Mesothelial cell of epicardium (in vitro differentiated cells): ENCODE results near the gene SVEP1. TPM values are rescaled to one million over a fixed set of nuclear protein-coding genes. Genes with fewer than 3 reads are reported as not detected.
"Not testable (repeated sequence)": the region's sequence is repeated elsewhere in the genome, so short reads cannot be mapped to it uniquely, and the experiment has no call there.

Source experiments
- DNase-seq, 2 experiments: peaks; one replicate each; pipeline ENCODE4 v3.0.0; 2021; ENCODE audit warnings: low spot score in 2 of 2; ENCODE audit not compliant: unreplicated experiment in 2 of 2
- H3K27ac Mint-ChIP-seq: 2 replicates; pipeline ENCODE4 v1.8.0; 2021; ENCODE audit warnings: mixed read lengths
- H3K27me3 Mint-ChIP-seq: 2 replicates; pipeline ENCODE4 v1.8.0; 2021; ENCODE audit warnings: low read depth, mixed read lengths
- H3K36me3 Mint-ChIP-seq: 2 replicates; pipeline ENCODE4 v1.8.0; 2021; ENCODE audit warnings: mixed read lengths
- H3K4me1 Mint-ChIP-seq: 2 replicates; pipeline ENCODE4 v1.8.0; 2021; ENCODE audit warnings: mixed read lengths
- H3K4me3 Mint-ChIP-seq: 2 replicates; pipeline ENCODE4 v1.8.0; 2021; ENCODE audit warnings: mild to moderate bottlenecking, moderate library complexity, mixed read lengths
- H3K9me3 Mint-ChIP-seq: 2 replicates; pipeline ENCODE4 v1.8.0; 2021; ENCODE audit warnings: mixed read lengths
- CTCF ChIP-seq: fragments of 200-600 bp; sonication (generic); IDR thresholded peaks from one replicate; pipeline ENCODE4 v1.5.0; 2021; ENCODE audit warnings: antibody characterized with exemption; ENCODE audit not compliant: unreplicated experiment
- total RNA-seq: library from RNA; stranded (reverse); gene quantifications from 3 replicates; pipeline ENCODE4 v1.2.1, GENCODE V29; 2021

The SVEP1 gene
- total RNA-seq, 1 donor from 2014 or later, result 47.2 TPM

DNA sequence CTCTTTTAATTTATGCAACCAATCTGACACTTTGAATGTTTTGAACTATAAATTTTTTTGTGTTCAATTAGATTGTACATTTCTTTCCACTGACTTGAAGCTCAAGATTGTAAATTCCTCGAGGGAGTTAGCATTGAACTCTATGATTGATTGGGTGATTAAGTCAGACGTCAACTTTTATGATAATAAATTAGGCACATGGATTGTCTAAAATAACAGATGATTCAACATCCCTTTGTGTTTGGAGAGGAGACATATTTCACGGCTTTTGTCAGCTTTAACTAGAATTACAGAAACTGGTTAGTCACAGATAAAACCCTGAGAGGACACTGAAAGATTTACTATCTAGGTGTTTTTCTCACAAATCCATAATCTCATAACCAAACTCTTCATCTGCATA lies 209.2 kb downstream of the SVEP1 start:
- H3K4me3 Mint-ChIP-seq, result no peak overlapping the region
- no peak for TF ChIP-seq CTCF
- no peaks in the 10 kb centered on the region for H3K27me3 Mint-ChIP-seq
- no peaks in the 10 kb centered on the region for H3K9me3 Mint-ChIP-seq
- no peaks in the 10 kb centered on the region for H3K4me1 Mint-ChIP-seq
- peaks cover 19% of the 10 kb centered on the region for H3K36me3 Mint-ChIP-seq
- no peak overlapping the region for H3K27ac Mint-ChIP-seq
- DNase-seq, result no peak

GRCh38 chr9:110364451-110364850 lies 215.1 kb downstream of the SVEP1 start:
- no peak overlapping the region for H3K4me3 Mint-ChIP-seq
- DNase-seq, result no peak
- no peak for TF ChIP-seq CTCF
- no peaks in the 10 kb centered on the region for H3K27me3 Mint-ChIP-seq
- H3K9me3 Mint-ChIP-seq, result peaks cover 5% of the 10 kb centered on the region
- H3K36me3 Mint-ChIP-seq, result peaks cover 21% of the 10 kb centered on the region
- H3K4me1 Mint-ChIP-seq, result no peaks in the 10 kb centered on the region
- H3K27ac Mint-ChIP-seq, result no peak overlapping the region

DNA sequence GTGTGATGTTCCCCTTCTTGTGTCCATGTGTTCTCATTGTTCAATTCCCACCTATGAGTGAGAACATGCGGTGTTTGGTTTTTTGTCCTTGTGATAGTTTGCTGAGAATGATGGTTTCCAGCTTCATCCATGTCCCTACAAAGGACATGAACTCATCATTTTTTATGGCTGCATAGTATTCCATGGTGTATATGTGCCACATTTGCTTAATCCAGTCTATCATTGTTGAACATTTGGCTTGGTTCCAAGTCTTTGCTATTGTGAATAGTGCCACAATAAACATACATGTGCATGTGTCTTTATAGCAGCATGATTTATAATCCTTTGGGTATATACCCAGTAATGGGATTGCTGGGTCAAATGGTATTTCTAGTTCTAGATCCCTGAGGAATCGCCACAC lies 220.5 kb downstream of the SVEP1 start:
- H3K27me3 Mint-ChIP-seq, H3K4me3 Mint-ChIP-seq, H3K36me3 Mint-ChIP-seq, H3K4me1 Mint-ChIP-seq, H3K9me3 Mint-ChIP-seq, H3K27ac Mint-ChIP-seq, DNase-seq: not testable (repeated sequence)

GRCh38 chr9:110357505-110357904 lies 222.0 kb downstream of the SVEP1 start:
- TF ChIP-seq CTCF, result no peak
- Mint-ChIP-seq H3K4me1 (peaks cover 3% of the 10 kb centered on the region), H3K27me3 (no peaks in the 10 kb centered on the region), H3K27ac (no peak overlapping the region), H3K4me3 (no peak overlapping the region), H3K36me3 (no peaks in the 10 kb centered on the region), H3K9me3 (peaks cover 7% of the 10 kb centered on the region)
- DNase-seq, result no peak

GRCh38 chr9:110356639-110357395 lies 222.7 kb downstream of the SVEP1 start:
- DNase-seq, result no peak
- TF ChIP-seq CTCF, result no peak
- Mint-ChIP-seq H3K9me3 (peaks cover 7% of the 10 kb centered on the region), H3K27me3 (no peaks in the 10 kb centered on the region), H3K4me3 (no peak overlapping the region), H3K4me1 (peaks cover 3% of the 10 kb centered on the region), H3K27ac (no peak overlapping the region), H3K36me3 (no peaks in the 10 kb centered on the region)

DNA sequence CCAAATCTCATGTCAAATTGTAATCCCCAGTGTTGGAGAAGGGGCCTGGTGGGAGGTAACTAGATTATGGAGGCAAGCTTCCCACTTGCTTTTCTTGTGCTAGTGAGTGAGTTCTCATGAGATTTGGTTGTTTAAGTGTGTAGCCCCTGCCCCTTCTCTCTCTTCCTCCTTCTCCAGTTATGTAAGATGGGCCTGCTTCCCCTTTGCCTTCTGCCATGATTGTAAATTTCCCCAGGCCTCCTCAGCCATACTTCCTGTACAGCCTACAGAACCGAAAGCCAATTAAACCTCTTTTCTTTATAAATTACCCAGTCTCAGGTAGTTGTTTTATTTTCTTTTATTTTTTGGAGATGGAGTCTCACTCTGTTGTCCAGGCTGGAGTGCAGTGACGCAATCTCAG lies 223.6 kb downstream of the SVEP1 start:
- TF ChIP-seq CTCF, result no peak
- H3K4me3 Mint-ChIP-seq, result no peak overlapping the region

More for the DNA sequence above, 223.6 kb downstream of the SVEP1 start:
- H3K4me1 Mint-ChIP-seq, result peaks cover 3% of the 10 kb centered on the region
- H3K27me3 Mint-ChIP-seq, result no peaks in the 10 kb centered on the region
- peaks cover 6% of the 10 kb centered on the region for H3K9me3 Mint-ChIP-seq
- no peak for DNase-seq
- no peaks in the 10 kb centered on the region for H3K36me3 Mint-ChIP-seq
- no peak overlapping the region for H3K27ac Mint-ChIP-seq
